Erythroblast (primary cell): ENCODE data around the gene SLFN12L.
"Not testable (repeated sequence)": the region's sequence is repeated elsewhere in the genome, so short reads cannot be mapped to it uniquely, and the experiment has no call there.

Experiments
- DNase-seq, 2 experiments: peaks; one replicate each; lab custom pipeline; 2025; lab: John Stamatoyannopoulos, UW
- GATA1 ChIP-seq: IDR thresholded peaks from 2 replicates; pipeline ENCODE4 v1.6.1; 2011; ENCODE audit warnings: low read depth, mild to moderate bottlenecking, control low read depth, low read length, moderate library complexity
- POLR2A ChIP-seq: IDR thresholded peaks from 2 replicates; pipeline ENCODE4 v1.6.1; 2011; ENCODE audit warnings: mild to moderate bottlenecking, low read length

Gene SLFN12L

GRCh38 chr17:35496451-35497290 lies 40.8 kb downstream of the SLFN12L start:
- TF ChIP-seq POLR2A (no peak), GATA1 (no peak)
- no peak for DNase-seq

GRCh38 chr17:35493040-35493439 lies 44.4 kb downstream of the SLFN12L start:
- DNase-seq: no peak
- no peak for TF ChIP-seq GATA1
- TF ChIP-seq POLR2A: no peak

- no peak for DNase-seq
- no peak for TF ChIP-seq GATA1
- TF ChIP-seq POLR2A: no peak
These were observed 46.1 kb downstream of the SLFN12L start for GRCh38 chr17:35491417-35491816.

GRCh38 chr17:35489944-35490343 lies 47.5 kb downstream of the SLFN12L start:
- DNase-seq: no peak
- TF ChIP-seq POLR2A: no peak
- no peak for TF ChIP-seq GATA1

- no peak for DNase-seq
- TF ChIP-seq GATA1 (no peak), POLR2A (no peak)
These were observed 48.5 kb downstream of the SLFN12L start for GRCh38 chr17:35488991-35489390.

GRCh38 chr17:35486920-35487732 lies 50.4 kb downstream of the SLFN12L start:
- TF ChIP-seq POLR2A (no peak), GATA1 (no peak)
- peak; percentile 9 to 14 for DNase-seq

GRCh38 chr17:35479271-35479670 lies 58.2 kb downstream of the SLFN12L start:
- TF ChIP-seq GATA1: no peak
- no peak for TF ChIP-seq POLR2A
- DNase-seq: no peak

- DNase-seq: no peak
- TF ChIP-seq GATA1: no peak
- TF ChIP-seq POLR2A: no peak
These were observed 60.2 kb downstream of the SLFN12L start for GRCh38 chr17:35477248-35477647.

- TF ChIP-seq POLR2A (no peak), GATA1 (no peak)
These were observed 61.1 kb downstream of the SLFN12L start for GRCh38 chr17:35476283-35476820.

GRCh38 chr17:35468475-35468874 lies 69.0 kb downstream of the SLFN12L start:
- TF ChIP-seq POLR2A: no peak
- TF ChIP-seq GATA1: no peak
- no peak for DNase-seq

More at GRCh38 chr17:35476283-35476820, 61.1 kb downstream of the SLFN12L start:
- DNase-seq: no peak

GRCh38 chr17:35467824-35468223 lies 69.7 kb downstream of the SLFN12L start:
- TF ChIP-seq GATA1: no peak
- TF ChIP-seq POLR2A: no peak

GRCh38 chr17:35460354-35460851 lies 77.1 kb downstream of the SLFN12L start:
- DNase-seq: peak; percentile 15 to 22
- no peak for TF ChIP-seq POLR2A
- no peak for TF ChIP-seq GATA1

More at GRCh38 chr17:35467824-35468223, 69.7 kb downstream of the SLFN12L start:
- no peak for DNase-seq

GRCh38 chr17:35454035-35454434 lies 83.4 kb downstream of the SLFN12L start:
- not testable (repeated sequence) for DNase-seq

GRCh38 chr17:35453171-35453570 lies 84.3 kb downstream of the SLFN12L start:
- TF ChIP-seq POLR2A: no peak
- no peak for TF ChIP-seq GATA1

More at GRCh38 chr17:35453171-35453570, 84.3 kb downstream of the SLFN12L start:
- DNase-seq: no peak
